Stimulated activated CD8-positive, alpha-beta memory T cell treated with anti-CD3 and anti-CD28 coated beads, Interleukin-12 subunit alpha, Interleukin-12 subunit beta, amount 100 ng/mL, for 1 hour (primary cell): ENCODE data around the gene XYLT1.

Experiments
- DNase-seq: peaks from one replicate; pipeline ENCODE4 v3.0.0-alpha.2; 2020; ENCODE audit warnings: low read depth

The XYLT1 gene

DNA sequence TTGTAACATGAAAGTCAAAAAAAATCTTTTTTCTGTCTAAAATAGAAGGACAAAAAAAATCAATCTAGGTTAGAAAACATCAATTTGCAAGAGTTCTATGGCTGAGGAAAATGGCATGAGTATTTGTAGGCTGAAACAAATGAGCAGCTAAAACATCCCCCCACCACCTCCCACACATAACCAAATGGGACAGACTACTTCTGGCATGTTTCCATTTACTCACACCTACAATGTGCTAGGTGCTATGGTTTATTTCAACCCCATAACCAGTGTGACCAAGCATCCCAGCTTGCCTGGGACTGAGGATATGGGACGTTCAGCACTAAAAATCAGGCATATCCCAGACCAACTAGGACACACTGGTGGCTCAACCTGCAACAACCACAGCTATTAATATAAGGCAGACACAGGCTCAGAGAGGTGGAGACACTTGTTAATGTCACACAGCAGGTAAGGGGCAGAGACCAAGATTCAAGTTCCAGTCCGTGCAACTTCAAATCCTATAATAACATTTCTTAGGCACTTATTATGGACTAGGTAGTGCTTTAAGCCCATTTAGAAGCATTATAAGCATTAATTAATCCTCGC, 96.0 kb downstream of the XYLT1 start:
- no peak for DNase-seq

DNA sequence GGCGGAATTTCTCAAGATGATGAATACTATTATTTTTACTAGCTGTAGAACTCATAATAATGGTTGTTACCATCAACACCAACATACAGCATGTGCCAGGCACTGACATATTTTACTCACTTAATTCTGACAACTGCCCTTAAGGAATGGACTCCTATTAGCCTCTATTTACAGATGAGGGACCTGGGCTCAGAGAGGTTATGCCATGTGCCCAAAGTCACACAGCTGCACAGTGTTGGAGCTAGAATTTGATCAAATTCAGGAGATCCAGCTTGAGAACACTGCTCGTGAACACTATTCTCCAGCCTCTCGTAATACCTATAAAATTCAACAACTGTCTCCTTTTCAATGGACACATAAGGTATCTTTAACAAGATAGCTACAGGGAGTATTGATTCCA, 97.2 kb downstream of the XYLT1 start:
- no peak for DNase-seq

DNA sequence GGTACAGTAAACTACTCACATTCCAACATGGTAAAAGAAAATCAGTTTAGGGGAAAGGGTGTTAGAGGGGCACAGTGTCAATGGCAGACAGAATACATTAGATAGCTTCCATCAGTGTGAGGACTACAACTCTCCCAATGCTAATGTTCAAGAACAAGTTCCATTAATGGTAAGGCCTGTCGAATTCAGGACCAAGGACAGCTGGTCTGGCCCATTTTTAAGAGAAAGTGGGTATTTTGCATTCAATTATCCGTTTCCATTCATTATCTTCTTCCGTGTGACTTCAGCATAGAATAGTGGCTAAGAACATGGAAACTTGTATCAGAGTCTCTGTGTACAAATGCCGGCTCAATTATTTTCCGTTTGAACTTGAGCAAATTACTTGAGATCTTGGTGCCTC, 98.4 kb downstream of the XYLT1 start:
- DNase-seq = no peak

DNA sequence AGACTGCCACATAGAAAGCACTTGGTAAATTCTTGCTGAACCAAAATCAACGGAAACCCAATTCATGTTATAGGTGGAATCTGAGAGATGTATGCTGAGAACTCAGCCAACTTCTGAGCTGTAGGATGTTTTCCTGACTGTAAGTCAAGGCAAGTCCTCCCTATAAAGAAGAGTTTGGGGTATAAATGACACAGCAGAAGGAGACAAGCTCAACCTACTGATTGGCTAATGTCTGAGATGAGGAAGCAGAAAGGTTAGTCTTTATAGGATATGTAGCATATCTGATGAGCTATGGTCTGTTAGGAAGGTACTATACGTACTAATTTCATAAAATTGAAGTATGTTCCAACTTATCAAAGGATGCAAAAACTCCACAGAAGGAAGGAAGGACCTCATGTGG, 99.5 kb downstream of the XYLT1 start:
- no peak for DNase-seq

DNA sequence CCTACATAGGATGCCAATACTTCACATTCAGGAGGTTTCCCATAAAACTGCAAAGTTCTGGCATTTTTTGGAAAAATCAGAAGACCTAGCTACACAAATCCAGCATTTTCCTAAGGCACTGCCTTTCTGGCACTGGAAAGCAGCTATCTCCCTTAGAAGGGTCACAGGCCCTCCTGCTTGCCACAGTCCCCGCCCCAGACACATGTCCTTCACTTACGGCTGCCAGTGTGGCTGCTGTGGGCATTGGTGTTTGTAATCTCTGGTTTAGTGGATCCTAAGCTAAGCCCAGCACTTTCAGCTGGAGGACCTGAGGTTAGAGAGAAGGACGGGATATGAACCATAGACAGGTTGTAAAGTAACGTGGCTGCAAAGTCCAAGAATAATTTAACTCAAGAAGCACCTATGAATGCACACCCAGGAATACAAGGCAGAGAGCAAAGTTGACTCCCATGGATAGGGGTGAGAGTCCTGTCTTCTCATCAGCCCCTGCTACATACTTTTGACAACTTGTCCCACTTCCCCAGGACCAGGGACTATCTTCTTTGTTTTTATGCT, 100.0 kb downstream of the XYLT1 start:
- DNase-seq = no peak

DNA sequence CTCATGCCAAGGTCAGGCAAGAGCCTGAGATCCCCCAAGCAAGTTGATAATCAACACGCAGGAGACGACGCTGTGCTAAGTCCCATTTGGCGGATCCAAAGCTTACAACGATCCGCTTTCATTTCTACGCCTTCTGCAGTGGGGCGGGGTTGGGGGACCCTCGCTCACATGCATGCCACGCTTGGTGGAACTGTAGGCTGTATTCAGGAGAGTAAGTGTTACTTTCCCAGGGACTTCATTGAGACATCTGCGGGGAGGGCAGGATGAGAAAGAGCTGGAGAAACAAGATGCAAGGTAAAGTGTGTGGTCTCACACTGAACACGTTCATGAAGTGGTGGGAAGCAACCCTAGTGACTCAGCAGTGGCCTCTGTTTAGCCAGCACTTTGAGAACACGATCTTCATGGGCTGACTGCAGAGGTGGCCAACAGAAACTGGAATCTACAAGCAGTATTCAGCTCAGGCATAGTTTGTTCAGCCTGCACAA, 100.5 kb downstream of the XYLT1 start:
- no peak for DNase-seq

DNA sequence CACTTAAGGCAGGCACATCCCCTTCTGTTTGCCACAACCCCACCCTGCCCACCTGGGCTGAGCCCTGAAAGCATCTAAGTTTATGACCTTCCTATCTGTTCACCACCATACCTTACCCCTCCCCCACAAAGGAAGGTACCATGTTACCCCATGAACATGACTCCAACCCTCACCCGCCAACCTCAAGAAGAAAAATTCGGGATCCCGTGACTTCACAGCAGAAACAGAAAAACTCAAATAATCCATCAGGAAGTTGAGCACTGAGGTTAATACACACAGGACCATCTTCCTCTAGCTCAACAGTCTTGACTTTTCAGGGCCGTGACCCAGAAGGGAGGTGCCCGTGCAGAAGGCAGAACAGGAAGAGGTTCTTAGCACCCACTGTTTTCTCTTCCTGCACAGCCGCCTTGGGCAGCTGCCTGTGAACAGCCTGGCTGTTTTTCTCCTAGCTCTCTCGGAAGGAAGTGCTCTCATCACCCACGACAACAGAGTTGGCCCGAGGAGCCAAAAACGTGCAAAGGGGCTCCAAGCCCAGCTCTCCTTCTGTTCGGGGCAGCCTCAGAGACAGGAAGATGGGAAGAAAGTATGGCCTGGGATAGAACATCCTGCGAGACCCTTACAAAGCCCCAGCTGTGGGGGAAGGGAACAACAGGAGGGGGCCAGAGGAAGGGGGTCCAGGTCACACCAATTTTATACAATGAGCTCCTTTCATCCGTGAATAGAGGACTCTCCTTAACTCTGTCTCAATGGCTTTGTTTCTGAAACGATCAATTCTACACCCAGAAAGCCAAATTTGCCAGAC, 101.1 kb downstream of the XYLT1 start:
- peak; percentile 54 for DNase-seq

DNA sequence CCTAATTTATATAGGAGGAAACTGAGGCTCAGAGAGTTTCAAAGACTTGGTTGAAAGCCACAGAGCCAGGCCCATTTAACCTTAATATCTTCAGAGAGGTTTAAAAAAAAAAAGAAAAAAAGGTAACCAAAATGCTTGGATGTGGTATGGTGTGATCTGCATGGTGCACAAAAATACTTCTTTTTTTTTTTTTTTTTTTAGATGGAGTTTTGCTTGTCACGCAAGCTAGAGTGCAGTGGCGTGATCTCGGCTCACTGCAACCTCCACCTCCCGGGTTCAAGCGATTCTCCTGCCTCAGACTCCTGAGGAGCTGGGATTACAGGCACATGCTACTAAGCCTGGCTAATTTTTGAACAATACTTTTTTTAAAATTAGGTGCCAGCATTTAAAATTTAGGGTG, 101.8 kb downstream of the XYLT1 start:
- DNase-seq = no peak

DNA sequence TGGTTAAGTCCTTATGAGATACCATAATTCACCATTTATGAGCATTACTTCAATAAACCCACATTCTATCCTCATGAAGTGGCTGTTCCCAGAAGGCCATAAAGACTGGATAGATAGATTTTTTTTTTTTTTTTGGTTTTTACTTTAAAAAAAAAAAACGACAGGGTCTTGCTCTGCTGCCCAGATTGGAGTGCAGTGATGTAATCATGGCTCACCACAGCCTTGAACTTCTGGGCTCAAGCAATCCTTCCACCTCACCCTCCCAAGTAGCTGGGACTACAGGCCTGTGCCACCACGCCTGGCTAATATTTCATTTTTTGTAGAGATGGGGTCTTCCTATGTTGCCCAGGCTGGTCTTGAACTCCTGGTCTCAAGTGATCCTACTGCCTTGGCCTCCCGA, 102.3 kb downstream of the XYLT1 start:
- DNase-seq = no peak

DNA sequence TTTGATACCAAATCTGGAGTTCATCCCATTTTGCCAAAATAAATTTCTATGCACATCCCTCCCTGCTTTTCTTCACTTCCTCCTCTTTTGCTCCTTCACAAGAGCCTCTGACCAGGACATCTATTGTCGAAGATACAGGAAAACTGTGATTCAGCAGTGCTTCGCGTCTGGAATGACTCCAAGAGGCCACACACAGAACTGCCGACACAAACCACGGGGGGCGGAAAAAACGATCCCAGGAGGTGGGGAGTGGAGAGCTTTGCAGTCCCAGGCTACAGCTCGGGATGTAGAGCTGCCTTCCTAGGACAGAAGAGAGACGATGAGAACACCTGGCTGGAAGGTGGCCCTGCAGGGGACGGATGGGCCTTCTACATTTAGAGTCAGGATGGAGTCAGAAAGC, 102.8 kb downstream of the XYLT1 start:
- no peak for DNase-seq

DNA sequence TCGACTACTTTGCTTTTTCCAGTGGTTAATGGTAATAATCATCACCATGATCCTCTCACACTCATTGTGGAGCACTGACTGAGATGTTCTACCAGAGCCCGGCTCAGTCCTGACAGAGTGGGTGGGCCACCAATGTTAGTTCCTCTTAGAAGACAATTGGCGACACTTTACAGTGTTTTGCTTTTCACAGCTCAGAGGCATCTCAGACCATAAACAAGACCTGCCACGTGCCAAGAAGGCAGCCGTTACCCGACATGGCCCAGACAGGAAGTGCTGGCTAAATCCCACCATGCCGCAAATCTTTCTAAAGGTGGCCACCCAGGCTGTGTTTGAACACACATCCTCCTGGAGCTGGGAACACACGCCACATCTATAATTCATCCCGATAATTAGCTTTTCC, 103.7 kb downstream of the XYLT1 start:
- no peak for DNase-seq

DNA sequence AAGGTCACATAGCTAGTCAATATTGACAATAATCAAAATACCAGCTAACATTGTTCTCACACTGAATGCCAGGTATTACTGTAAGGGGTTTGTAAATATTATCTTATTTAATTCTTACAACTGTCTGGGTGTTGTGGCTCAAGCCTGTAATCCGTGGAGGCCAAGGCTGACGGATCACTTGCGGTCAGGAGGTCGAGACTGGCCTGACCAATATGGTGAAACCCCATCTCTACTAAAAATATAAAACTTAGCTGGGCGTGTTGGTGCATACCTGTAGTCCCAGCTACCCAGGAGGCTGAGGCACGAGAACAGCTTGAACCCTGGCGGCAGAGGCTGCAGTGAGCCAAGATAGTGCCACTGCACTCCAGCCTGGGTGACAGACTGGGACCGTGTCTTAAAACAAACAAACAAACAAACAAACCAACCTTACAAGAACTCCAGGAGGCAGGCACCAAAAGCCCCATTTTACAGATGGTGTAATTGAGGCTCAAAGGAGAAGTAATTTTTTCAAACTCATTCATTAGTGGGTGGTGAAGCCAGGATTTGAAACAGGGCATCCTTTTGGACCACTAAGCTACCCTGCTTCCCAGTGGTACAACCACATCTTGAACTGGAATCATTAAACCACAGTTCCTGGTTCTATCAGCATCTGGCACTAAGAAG, 104.3 kb downstream of the XYLT1 start:
- DNase-seq = no peak

DNA sequence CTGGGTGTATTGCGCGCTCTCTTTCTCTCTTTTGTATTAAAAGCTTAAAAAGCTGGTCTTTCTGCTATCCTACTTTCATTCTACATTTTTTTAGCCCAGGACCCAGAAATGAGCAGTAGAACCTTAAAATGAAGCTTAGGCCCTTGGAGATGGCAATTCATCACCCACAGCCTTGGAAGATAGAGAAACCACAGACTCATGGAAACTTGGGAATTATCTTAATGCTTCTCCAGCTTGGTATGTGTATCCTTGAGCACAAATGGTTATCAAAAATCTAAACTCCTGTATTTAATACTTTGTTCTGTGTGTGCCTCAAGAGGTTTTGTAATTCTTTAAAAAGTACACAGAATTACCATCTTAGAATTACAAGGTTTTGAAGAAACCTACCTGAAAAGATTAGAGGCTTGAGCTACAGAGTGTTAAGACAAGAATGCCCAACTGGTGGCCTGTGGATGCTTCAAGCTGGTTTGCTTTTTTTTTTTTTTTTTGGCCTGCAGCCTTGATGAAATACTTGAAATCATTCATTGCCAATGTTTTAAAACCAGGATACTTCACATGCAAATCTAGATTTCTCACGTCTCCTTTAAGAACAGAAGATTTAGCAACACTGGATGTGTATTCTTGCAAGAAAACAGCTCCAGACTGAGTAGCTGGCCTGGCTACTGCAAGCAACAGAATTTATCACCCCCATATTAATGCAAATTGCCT, 105.0 kb downstream of the XYLT1 start:
- no peak for DNase-seq

DNA sequence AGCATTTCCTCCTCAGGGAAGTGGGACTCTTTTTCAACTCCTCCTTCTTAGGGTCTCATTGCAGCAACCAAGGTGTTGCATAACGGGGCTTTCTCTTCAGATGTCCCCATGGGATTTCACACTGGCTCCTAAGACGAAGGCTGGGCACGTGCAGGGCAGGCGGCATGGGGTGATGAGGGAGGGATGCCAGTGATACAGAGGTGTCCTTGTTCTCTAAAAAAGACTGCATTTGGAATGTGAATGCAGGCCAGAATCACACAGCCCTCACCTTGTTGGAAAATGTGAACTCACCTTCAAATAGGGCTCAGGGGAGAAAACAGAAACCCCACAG, 105.6 kb downstream of the XYLT1 start:
- DNase-seq = no peak

DNA sequence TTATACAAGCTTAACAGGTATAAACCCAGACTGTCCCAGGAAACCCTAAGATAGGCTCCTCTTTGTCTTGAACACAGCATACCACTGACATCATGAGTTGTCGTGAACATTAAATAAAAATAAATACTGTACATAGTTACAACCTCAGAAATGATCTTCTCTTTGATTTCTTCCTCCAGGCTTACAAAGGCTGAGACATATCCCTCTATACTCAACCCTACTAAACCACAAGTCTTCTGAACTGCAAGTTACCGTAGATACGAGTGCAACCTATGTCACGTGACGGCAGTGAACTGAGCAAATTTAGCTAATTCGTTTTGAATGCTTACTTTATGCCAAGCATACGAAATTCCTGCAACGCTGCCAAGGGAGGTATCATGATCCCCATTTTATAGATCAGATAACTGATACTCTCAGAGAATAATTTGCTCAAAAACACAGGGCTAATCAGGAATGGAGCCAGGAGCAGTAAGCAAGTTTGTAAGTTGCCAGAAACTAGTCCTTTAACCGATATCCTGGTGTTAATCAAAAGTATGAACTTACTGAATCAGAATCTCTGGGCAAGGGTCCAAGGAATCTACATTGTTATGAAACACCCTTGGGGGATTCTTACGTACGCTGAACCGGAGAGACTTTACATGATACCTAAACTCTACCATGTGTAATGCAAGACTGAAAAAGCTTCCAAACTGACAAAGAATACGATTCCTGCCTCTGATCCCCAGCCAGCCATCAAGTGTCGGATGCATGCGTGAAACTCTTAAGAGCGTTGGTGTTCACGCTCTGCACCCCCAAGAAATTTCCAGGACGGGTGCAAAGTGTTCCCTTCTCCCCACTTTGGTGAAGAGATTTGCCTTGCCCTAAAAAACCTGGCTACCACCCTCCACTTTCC, 106.2 kb downstream of the XYLT1 start:
- DNase-seq = peak; percentile 48

DNA sequence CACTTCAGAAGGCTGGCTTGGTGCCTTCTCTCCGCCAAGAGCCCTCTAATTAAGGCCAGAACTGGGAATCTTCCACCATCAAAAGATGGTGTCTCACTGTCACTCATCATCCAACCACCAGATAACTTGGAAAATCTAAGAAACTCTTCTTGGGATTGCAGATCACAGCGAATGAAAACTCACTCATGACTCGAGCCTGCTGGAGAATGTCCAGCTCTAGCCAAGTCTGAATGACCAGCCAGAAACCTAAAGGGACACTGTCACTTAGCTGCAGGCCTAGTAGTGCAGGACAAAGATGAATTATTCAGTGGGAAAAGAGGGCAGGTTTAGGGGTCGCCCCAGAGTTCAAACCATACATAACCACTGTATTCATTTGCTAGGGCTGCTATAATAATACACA, 107.8 kb downstream of the XYLT1 start:
- DNase-seq = no peak

DNA sequence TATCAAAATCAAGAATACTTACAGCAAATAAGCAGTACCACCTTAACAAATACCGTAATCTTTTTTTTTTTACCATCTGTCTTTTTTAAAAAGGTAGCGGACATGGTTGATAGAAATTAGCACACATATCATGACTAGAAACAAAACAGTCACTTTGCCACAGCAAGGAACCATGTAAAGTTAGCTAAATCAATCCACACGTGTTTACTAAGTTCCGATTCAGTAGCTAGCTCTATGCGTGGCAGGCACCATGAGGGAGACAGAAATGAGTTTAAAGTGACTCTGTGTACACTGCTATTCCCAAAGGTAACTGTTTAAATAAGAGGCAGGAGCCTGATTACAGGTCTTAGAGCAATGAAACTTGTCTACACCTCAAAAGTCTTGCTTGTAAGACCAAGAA, 108.6 kb downstream of the XYLT1 start:
- DNase-seq = no peak

DNA sequence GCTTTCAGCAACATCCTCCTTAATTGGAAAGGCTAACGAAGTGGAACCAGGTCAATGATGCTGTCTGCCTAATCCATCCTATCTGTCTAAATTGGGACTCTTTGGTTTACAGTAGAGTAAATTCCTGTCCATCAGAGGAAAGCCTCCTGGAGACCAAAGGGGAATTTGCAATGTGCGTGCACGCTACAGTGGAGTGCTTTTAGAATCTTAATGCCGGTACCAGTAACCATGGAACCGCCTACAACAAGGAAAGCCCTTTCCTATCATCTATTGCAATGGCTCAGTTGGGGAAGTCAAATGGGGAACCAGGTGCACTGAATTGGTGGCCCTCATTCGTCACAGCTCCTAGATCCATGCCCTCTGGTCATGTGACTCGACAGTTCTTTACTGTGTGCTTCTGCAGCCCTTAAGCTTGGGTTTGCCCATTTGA, 110.1 kb downstream of the XYLT1 start:
- no peak for DNase-seq

DNA sequence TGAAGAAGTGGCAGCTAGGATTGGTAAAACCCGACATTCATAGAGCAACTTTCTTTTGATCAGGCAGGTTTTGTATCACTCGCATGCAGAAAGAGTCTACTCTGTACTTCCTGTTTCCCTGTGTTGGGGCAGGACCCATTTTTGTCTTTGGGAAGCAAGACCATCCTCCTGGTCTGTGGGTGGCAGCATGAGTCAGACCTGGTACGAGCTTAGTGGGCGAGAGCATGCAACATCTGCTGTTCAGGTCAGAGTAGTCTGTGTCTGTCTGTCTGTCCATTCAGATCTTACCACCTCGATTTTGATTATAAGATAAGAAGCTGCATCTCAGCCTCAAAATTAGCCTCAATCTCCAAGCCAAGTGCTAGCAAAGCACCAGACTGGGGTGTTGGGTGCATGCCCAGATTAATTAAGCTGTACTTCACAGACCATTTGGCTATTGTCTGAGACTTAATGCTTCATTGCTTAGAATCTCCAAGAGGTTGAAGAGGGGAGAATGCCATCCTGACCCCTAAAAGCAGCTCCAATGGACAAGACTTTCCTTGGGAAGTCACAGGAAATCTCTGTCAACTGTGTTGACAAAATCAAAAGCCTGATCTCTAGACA, 110.9 kb downstream of the XYLT1 start:
- no peak for DNase-seq

DNA sequence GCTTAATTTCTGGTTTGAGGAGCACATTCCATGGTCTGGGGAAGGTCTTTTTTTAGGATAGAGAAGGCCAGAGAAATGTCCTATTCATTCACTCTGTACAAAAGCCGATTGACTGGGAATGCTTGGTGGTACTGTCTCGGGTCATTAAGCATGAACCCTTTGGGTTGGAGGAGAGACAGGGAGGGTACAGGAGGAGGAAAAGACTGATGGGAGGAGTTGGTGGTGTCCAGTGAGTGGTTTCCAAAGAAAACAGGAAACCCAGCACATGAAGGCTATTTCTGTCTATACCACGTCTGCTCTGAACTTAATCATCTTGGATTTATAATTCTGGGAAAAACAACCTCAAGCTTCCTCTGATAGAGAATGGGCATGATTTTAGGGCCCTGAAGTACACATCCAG, 111.9 kb downstream of the XYLT1 start:
- no peak for DNase-seq

DNA sequence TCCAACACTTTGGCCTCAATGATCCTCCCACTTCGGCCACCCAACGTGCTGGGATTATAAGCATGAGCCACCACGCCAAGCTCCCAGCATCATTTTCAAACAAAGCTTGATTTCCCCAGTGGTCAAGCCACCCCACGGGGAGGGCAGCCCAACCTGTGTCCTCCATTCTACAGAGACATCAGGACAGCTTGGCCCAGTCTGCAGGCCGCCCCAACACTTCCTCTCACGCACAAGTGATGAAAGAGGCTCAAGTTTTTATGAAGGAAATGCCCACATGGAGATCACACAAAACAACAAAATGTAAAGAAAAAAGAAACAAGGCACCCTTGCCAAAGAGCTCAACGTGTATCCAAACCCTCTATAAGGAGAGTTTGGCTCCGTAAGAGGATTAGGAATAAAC, 112.4 kb downstream of the XYLT1 start:
- no peak for DNase-seq
